Measurements from ENCODE around the gene SLC25A44. TPM values are rescaled to one million over a fixed set of nuclear protein-coding genes. Genes with fewer than 3 reads are reported as not detected.

Gene SLC25A44
- total RNA-seq, 1 donor, result 18.6 TPM

DNA sequence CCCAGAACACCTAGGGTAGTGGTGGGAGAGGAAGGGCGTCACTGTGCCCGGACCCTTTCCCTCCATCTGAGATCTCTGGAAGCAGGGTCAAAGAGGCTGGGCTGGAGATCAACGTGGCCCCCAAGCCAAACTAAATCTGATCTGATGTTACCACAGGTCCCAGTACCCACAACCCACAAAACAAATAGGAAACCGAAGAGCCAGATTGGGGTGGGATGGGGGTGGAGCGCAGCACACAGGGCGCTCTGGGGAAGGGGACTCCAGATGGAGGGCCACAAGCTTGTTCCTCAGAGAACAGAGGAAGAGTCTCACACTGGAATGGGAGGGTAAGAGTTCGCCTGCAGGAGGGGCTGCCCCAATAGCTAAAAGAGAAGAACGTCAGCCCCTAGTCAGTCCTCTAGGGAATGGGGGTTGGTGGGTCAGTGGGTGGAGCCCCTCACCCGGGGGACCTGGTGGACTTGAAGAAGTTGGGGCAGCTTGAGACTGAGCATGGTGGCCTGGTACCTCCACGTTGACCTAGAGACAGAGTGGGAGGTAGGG is 52.4 kb downstream of the SLC25A44 start:
- TF ChIP-seq, protein P1, sequence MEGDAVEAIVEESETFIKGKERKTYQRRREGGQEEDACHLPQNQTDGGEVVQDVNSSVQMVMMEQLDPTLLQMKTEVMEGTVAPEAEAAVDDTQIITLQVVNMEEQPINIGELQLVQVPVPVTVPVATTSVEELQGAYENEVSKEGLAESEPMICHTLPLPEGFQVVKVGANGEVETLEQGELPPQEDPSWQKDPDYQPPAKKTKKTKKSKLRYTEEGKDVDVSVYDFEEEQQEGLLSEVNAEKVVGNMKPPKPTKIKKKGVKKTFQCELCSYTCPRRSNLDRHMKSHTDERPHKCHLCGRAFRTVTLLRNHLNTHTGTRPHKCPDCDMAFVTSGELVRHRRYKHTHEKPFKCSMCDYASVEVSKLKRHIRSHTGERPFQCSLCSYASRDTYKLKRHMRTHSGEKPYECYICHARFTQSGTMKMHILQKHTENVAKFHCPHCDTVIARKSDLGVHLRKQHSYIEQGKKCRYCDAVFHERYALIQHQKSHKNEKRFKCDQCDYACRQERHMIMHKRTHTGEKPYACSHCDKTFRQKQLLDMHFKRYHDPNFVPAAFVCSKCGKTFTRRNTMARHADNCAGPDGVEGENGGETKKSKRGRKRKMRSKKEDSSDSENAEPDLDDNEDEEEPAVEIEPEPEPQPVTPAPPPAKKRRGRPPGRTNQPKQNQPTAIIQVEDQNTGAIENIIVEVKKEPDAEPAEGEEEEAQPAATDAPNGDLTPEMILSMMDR (IDR thresholded peaks at IDR 0.05; ENCODE audit: insufficient read depth, low read depth, low read length), result no peak
- no peak overlapping the region for H3K4me3 ChIP-seq (ENCODE audit: low read depth, low read length)
- DNase-seq (ENCODE audit: low read depth), result no peak

DNA sequence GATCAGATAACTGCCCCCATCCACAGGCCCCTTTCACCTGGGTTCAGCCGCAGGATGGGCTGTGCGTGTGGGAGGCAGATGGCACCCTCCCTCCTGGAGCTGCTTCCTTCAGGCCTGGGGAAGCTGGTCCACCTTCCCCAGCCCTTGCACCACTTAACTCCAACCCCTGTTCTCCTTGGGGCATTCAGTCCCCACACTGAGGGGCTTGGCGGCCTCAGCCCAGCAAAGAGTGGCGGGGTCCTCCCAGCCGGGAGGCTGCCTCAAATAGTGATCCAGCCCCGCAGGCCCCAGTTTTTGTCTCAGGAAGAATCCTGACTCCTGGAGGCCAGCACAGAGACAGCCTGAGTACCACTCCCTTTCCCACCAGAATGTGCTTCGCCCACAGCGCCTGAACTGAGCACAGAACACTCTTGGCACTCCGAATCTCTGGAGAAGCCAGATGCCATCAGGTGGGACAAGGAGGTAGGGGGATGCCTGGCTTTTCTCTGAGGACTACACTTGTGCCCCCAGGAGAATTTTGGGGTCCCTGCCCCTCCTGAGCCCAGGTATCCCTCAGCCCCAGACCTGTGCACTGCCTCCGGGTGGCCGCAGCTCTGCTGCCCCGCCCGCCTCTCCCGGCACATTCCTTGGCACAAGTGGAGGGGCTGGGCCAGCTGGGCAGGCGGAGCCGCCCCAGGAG is 53.0 kb downstream of the SLC25A44 start:
- no peak overlapping the region for H3K4me3 ChIP-seq (ENCODE audit: low read depth, low read length)
- DNase-seq (ENCODE audit: low read depth), result no peak
- TF ChIP-seq, protein P1 (IDR thresholded peaks at IDR 0.05; ENCODE audit: insufficient read depth, low read depth, low read length), result no peak

DNA sequence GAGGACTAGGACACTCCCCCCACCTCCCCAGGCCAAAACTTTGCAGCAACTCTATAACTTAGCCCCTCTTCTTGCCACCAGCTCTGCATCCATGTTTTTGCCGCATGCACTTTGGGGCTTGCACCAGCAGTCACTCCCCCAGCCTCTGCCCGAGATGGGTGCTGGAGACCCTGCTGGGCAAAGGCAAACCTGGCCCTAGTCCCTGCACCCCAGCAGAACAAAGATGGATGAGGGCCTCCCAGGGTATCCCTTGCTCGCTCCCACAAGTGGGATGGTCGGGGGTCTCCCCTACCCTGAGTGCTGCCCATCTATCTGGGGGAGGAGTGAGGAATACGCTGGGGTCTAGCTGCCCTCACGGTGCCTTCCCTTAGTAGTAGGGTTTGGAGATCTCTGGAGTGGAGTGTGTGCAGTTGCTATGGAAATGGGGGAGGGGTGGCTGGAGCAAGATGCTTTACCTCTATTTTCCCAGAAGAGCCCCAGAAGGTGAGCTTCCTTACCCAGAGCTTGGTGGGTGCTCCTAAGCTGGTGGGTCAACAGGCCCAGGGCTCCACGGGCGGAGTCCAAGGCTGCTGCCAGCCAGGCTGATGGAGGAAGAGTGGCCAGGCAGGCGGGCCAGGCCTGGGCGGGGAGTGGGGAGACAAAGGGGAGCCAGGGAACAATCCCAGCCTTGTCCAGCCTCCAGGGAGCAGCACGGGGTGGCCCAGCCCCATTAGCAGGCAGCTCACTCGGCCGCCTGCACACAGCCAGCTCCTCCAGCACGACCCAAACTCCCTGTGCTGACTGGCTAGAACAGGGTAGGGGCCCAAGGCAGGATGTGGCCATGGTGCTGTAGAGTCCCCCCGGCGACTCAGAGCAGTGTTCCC is 53.8 kb downstream of the SLC25A44 start, which contains the start of gene PAQR6:
Gene PAQR6, minus strand, starts transcription at position 597 of the 863 bp plus-strand sequence. CDS start 1,325 bp downstream, outside the sequence.
- TF ChIP-seq, protein P1 (IDR thresholded peaks at IDR 0.05; ENCODE audit: insufficient read depth, low read depth, low read length), result no peak
- no peak within 1 kb of the TSS for H3K4me3 ChIP-seq (ENCODE audit: low read depth, low read length)
- no peak for DNase-seq (ENCODE audit: low read depth)

DNA sequence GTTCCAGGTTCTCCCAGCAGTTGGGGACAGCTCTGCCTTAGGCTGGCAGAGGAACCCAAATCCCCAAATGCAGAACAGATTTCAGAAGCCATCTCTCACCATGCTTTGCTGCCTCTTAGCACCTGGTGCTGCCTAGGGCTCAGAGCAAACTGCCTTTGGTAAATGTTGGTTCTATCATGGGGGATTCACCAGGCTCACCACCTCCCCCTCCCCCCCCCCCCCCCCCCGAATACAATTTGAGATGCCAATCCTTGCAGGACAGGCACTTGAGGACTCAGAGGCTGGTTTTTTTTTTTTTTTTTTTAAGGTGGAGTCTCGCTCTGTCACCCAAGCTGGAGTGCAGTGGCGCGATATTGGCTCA is 54.4 kb downstream of the SLC25A44 start:
- no peak overlapping the region for H3K4me3 ChIP-seq (ENCODE audit: low read depth, low read length)
- no peak for DNase-seq (ENCODE audit: low read depth)

DNA sequence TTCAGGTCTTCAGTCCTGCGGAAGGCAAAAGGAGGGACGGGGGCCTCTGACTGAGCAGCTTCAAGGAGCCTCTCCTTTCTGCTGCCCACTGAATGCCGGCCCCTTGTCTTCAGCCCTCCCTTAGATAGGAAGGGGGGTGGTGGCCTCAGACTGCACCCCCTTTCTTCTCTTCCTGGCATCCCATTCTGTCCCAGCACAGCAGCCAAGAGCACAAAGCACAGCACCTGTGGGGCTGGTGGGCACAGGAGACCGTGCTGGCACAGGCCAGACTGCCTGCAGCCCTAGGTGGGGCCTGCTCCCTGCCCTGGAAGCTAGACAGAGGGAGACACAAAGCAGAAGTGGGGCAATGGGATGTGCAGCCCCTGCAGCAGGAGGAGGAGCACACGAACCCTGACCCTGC is 55.7 kb downstream of the SLC25A44 start:
- no peak for DNase-seq (ENCODE audit: low read depth)
- TF ChIP-seq, protein P1 (IDR thresholded peaks at IDR 0.05; ENCODE audit: insufficient read depth, low read depth, low read length), result no peak
- H3K4me3 ChIP-seq (ENCODE audit: low read depth, low read length), result no peak overlapping the region

More for the DNA sequence above, 54.4 kb downstream of the SLC25A44 start:
- TF ChIP-seq, protein P1 (IDR thresholded peaks at IDR 0.05; ENCODE audit: insufficient read depth, low read depth, low read length), result no peak

DNA sequence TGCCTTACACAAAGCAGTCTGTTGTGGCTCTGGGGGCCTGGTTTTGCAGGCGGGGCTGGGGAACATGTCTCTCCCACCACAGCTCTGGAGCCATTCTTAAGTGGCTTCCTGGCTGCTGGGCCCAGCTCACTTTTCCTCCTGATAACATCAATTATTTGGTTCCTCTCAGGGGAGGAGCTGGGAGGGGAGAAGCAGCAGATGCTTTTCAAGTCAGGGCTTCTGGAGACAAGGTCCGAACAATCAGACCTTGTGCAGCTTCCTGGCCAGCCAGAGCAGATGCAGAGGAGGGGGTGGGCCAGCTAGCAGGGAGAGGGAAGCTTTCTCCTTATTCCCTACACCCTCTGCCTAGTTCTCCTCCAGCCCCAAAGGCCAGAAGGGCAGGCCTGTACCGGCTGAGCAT is 57.6 kb downstream of the SLC25A44 start:
- TF ChIP-seq, protein P1 (IDR thresholded peaks at IDR 0.05; ENCODE audit: insufficient read depth, low read depth, low read length), result no peak
- H3K4me3 ChIP-seq (ENCODE audit: low read depth, low read length), result no peak overlapping the region
- DNase-seq (ENCODE audit: low read depth), result no peak

Data from fibroblast of villous mesenchyme (primary cell).